Glomerular endothelial cell (primary cell): Measurements from ENCODE around the gene SNAP47. TPM values are rescaled to one million over a fixed set of nuclear protein-coding genes. Genes with fewer than 3 reads are reported as not detected.

ENCODE experiments used
- DNase-seq: peaks from one replicate; pipeline ENCODE4 v3.0.0-alpha.2; 2011; ENCODE audit warnings: low read depth, low spot score; ENCODE audit errors: extremely low read depth
- total RNA-seq: library from RNA; depleted of rRNA; stranded (reverse); fragments of >200 nt; gene quantifications from 2 replicates; pipeline ENCODE4 v1.2.3, GENCODE V29; 2015

Gene SNAP47
- total RNA-seq, 1 donor from 2014 or later: 30.9 TPM

GRCh38 chr1:227766653-227767277 is 31.5 kb downstream of the SNAP47 start:
- DNase-seq: no peak

GRCh38 chr1:227767401-227768124 is 32.3 kb downstream of the SNAP47 start:
- DNase-seq: no peak

GRCh38 chr1:227768125-227768439 is 32.8 kb downstream of the SNAP47 start:
- DNase-seq: no peak

GRCh38 chr1:227768640-227769039 is 33.4 kb downstream of the SNAP47 start:
- no peak for DNase-seq

GRCh38 chr1:227769047-227769935 is 34.1 kb downstream of the SNAP47 start:
- DNase-seq: no peak

- DNase-seq: no peak
These were observed 34.8 kb downstream of the SNAP47 start for GRCh38 chr1:227769936-227770494.

GRCh38 chr1:227770812-227771211 is 35.6 kb downstream of the SNAP47 start:
- no peak for DNase-seq

- no peak for DNase-seq
These were observed 36.1 kb downstream of the SNAP47 start for GRCh38 chr1:227771326-227771725.

GRCh38 chr1:227771771-227772170 is 36.5 kb downstream of the SNAP47 start:
- DNase-seq: no peak

GRCh38 chr1:227773558-227773957 is 38.3 kb downstream of the SNAP47 start:
- DNase-seq: no peak

GRCh38 chr1:227774051-227774731 is 39.0 kb downstream of the SNAP47 start:
- no peak for DNase-seq

- no peak for DNase-seq
These were observed 39.8 kb downstream of the SNAP47 start for GRCh38 chr1:227774821-227775661.

GRCh38 chr1:227775841-227776240 is 40.6 kb downstream of the SNAP47 start:
- no peak for DNase-seq

GRCh38 chr1:227776331-227776771 is 41.1 kb downstream of the SNAP47 start:
- DNase-seq: no peak

- no peak for DNase-seq
These were observed 41.9 kb downstream of the SNAP47 start for GRCh38 chr1:227777156-227777555.

GRCh38 chr1:227777646-227778045 is 42.4 kb downstream of the SNAP47 start:
- no peak for DNase-seq

- no peak for DNase-seq
These were observed 43.2 kb downstream of the SNAP47 start for GRCh38 chr1:227778401-227778947.

GRCh38 chr1:227779021-227779441 is 43.8 kb downstream of the SNAP47 start:
- DNase-seq: no peak

- no peak for DNase-seq
These were observed 44.5 kb downstream of the SNAP47 start for GRCh38 chr1:227779685-227780084.
